ENCODE results near the gene SCAMP4. TPM values are rescaled to one million over a fixed set of nuclear protein-coding genes. Genes with fewer than 3 reads are reported as not detected.

The SCAMP4 gene
- total RNA-seq, 1 experiment from 2014 or later = 69.8 TPM

DNA sequence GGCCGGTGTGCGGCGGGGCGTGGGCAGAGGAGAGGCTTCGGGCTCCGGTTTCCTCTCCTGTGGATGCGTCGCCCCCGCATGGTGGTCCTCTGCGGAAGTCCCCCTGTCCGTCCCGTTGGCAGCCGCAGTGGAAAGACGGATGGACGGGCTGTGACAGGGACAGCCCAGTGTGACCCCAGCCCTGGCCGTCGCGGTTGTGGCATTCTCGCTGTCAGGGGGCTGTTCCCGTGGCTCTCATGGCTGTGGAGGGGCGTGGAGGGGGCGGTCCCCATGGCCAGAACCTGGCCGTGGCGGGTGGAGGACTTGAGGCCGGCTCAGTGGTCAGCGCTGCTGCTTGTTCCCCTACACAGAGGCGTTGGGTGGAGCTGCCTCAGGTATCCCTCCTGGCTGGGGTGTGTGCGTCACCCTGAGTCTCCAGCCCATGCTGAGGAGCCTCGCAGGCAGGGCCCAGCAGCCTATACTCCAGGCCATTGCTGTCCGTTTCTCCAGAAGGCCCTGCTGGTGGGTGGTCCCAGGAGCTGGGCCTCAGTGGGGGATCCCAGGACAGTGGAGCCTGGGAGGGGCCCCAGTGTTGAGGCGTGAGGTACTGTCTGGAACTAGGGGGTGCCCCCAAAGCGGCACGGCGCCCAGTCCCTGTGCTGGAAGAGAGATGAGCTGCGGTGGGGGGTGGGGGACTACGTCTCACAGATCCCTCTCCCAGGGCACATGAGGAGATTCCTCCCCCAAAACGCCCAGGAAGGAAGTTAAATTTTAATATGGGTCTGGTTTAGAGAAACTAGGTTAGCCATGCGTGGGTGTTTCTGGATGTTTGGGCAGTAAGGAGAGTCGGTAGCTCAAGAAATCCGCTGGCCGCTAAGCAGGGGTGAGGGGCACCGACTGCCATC is 56.0 kb downstream of the SCAMP4 start:
- Histone ChIP-seq H3K9me2 (ENCODE audit: insufficient read depth) (no peaks in the 10 kb centered on the region), H3K4me1 (replicated peaks; ENCODE audit: insufficient read depth) (no peaks in the 10 kb centered on the region), H4K20me1 (ENCODE audit: insufficient read depth) (peaks cover 3% of the 10 kb centered on the region; the same call in 1 of the 2 replicates), H2AFZ (no peak overlapping the region), H3K9me3 (ENCODE audit: insufficient read depth, low read depth) (no peaks in the 10 kb centered on the region), H3K79me2 (ENCODE audit: low read depth) (no peaks in the 10 kb centered on the region), H3K27me3 (ENCODE audit: insufficient read depth, low read depth) (no peaks in the 10 kb centered on the region), H3K36me3 (ENCODE audit: low read depth) (no peaks in the 10 kb centered on the region), H3F3A (ENCODE audit: insufficient read depth, low read depth) (no peaks in the 10 kb centered on the region), H3K4me3 (no peak overlapping the region), H3K27ac (no peak overlapping the region), H3K4me2 (no peak overlapping the region)
- DNase-seq = no peak
- ChIA-PET CTCF (no interaction called here), POLR2A (ENCODE audit: unreplicated experiment) (no interaction called here)
- BruUV-seq (replicated peaks) = no TSS peak
- intact Hi-C loops (cut with micrococcal nuclease; ENCODE audit: unreplicated experiment) = no loop called here
- TF ChIP-seq, protein P1, sequence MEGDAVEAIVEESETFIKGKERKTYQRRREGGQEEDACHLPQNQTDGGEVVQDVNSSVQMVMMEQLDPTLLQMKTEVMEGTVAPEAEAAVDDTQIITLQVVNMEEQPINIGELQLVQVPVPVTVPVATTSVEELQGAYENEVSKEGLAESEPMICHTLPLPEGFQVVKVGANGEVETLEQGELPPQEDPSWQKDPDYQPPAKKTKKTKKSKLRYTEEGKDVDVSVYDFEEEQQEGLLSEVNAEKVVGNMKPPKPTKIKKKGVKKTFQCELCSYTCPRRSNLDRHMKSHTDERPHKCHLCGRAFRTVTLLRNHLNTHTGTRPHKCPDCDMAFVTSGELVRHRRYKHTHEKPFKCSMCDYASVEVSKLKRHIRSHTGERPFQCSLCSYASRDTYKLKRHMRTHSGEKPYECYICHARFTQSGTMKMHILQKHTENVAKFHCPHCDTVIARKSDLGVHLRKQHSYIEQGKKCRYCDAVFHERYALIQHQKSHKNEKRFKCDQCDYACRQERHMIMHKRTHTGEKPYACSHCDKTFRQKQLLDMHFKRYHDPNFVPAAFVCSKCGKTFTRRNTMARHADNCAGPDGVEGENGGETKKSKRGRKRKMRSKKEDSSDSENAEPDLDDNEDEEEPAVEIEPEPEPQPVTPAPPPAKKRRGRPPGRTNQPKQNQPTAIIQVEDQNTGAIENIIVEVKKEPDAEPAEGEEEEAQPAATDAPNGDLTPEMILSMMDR (conservative IDR thresholded peaks at IDR 0.05) = no peak
- no peak for TF ChIP-seq EZH2 (IDR thresholded peaks at IDR 0.05; ENCODE audit: low read depth)

DNA sequence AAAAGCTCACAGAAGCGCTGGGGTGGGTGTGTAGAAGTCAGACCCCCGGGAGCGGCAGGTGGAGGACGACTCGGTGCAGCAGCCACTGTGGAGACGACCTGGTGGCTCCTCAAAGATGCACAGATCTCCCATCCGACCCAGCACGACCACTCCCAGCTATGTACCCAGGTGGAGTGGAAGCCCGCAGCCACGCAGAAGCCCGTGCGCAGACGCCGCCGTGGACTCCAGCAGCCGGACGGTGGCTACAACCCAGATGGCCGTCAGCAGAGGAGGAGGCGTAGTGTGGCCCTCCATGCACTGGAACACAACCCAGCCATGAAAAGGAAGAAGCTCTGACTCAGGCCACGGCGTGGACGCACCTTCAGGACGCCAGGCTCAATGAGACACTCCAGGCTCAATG is 57.5 kb downstream of the SCAMP4 start:
- no peaks in the 10 kb centered on the region for H3K9me3 ChIP-seq (ENCODE audit: insufficient read depth, low read depth)
- no peaks in the 10 kb centered on the region for H3F3A ChIP-seq (ENCODE audit: insufficient read depth, low read depth)
- H3K4me2 ChIP-seq = no peak overlapping the region
- no peaks in the 10 kb centered on the region for H3K79me2 ChIP-seq (ENCODE audit: low read depth)
- intact Hi-C loops (cut with micrococcal nuclease; ENCODE audit: unreplicated experiment) = no loop called here
- DNase-seq = no peak
- TF ChIP-seq, protein P1 (conservative IDR thresholded peaks at IDR 0.05) = no peak
- TF ChIP-seq EZH2 (IDR thresholded peaks at IDR 0.05; ENCODE audit: low read depth) = no peak
- CTCF ChIA-PET = no interaction called here
- BruUV-seq (replicated peaks) = no TSS peak
- H4K20me1 ChIP-seq (ENCODE audit: insufficient read depth) = peaks cover 3% of the 10 kb centered on the region; the same call in 1 of the 2 replicates
- no peaks in the 10 kb centered on the region for H3K9me2 ChIP-seq (ENCODE audit: insufficient read depth)
- no peaks in the 10 kb centered on the region for H3K4me1 ChIP-seq (replicated peaks; ENCODE audit: insufficient read depth)
- POLR2A ChIA-PET (ENCODE audit: unreplicated experiment) = no interaction called here
- H3K36me3 ChIP-seq (ENCODE audit: low read depth) = no peaks in the 10 kb centered on the region
- H2AFZ ChIP-seq = no peak overlapping the region
- H3K27me3 ChIP-seq (ENCODE audit: insufficient read depth, low read depth) = no peaks in the 10 kb centered on the region
- no peak overlapping the region for H3K4me3 ChIP-seq
- no peak overlapping the region for H3K27ac ChIP-seq

DNA sequence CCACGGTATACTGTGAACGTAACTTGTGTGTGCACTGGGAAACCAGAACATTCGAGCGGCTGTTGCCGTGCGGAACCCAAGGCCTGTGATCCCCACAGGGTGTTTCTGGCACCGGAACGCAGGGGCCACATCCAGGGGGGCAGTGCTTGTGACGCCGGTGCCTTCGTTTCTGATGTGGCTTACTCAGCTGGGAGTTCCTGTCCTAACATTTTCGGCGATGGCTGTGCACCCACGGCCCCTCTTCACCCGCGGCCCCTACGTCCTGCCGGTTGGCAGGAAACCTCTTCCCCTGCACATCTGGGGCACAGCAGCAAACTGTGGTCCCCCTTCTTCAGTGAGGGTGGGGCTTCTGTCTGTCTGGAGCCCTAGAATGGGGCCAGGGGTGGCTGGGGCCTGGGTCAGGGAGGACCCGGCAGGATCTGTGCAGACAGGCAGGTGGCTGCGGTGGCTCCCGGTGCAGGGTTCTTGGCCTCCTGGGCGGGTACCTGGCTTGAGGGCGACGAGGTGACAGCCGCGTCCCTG is 61.9 kb downstream of the SCAMP4 start:
- no peaks in the 10 kb centered on the region for H3K79me2 ChIP-seq (ENCODE audit: low read depth)
- no TSS peak for BruUV-seq (replicated peaks)

More for the DNA sequence above, 61.9 kb downstream of the SCAMP4 start:
- Histone ChIP-seq H3K4me2 (no peak overlapping the region), H3K4me3 (no peak overlapping the region), H3K9me3 (ENCODE audit: insufficient read depth, low read depth) (no peaks in the 10 kb centered on the region), H3K36me3 (ENCODE audit: low read depth) (no peaks in the 10 kb centered on the region), H3K27ac (no peak overlapping the region), H3K4me1 (replicated peaks; ENCODE audit: insufficient read depth) (no peaks in the 10 kb centered on the region), H4K20me1 (ENCODE audit: insufficient read depth) (no peaks in the 10 kb centered on the region; the same call in 1 of the 2 replicates), H3K27me3 (ENCODE audit: insufficient read depth, low read depth) (no peaks in the 10 kb centered on the region), H3F3A (ENCODE audit: insufficient read depth, low read depth) (no peaks in the 10 kb centered on the region), H2AFZ (no peak overlapping the region), H3K9me2 (ENCODE audit: insufficient read depth) (no peaks in the 10 kb centered on the region)
- intact Hi-C loops (cut with micrococcal nuclease; ENCODE audit: unreplicated experiment) = no loop called here
- TF ChIP-seq EZH2 (IDR thresholded peaks at IDR 0.05; ENCODE audit: low read depth) = no peak
- POLR2A ChIA-PET (ENCODE audit: unreplicated experiment) = no interaction called here
- DNase-seq = no peak
- CTCF ChIA-PET = no interaction called here
